ENCODE data around the gene AP3B1.
"Not testable (repeated sequence)": the region's sequence is repeated elsewhere in the genome, so short reads cannot be mapped to it uniquely, and the experiment has no call there.

AP3B1 gene

GRCh38 chr5:78245136-78245535 is 49.4 kb downstream of the AP3B1 start:
- no peak for DNase-seq (ENCODE audit: low read depth)

GRCh38 chr5:78243639-78244038 is 50.9 kb downstream of the AP3B1 start:
- DNase-seq (ENCODE audit: low read depth): no peak

- no peak for DNase-seq (ENCODE audit: low read depth)
Measured at GRCh38 chr5:78243091-78243490, 51.4 kb downstream of the AP3B1 start.

GRCh38 chr5:78242001-78242400 is 52.5 kb downstream of the AP3B1 start:
- DNase-seq (ENCODE audit: low read depth): no peak

- DNase-seq (ENCODE audit: low read depth): no peak
Measured at GRCh38 chr5:78237911-78238310, 56.6 kb downstream of the AP3B1 start.

GRCh38 chr5:78236046-78236445 is 58.5 kb downstream of the AP3B1 start:
- no peak for DNase-seq (ENCODE audit: low read depth)

- no peak for DNase-seq (ENCODE audit: low read depth)
Measured at GRCh38 chr5:78235289-78235688, 59.2 kb downstream of the AP3B1 start.

GRCh38 chr5:78234804-78235203 is 59.7 kb downstream of the AP3B1 start:
- DNase-seq (ENCODE audit: low read depth): no peak

- DNase-seq (ENCODE audit: low read depth): no peak
Measured at GRCh38 chr5:78232163-78232562, 62.3 kb downstream of the AP3B1 start.

GRCh38 chr5:78224358-78224757 is 70.1 kb downstream of the AP3B1 start:
- no peak for DNase-seq (ENCODE audit: low read depth)

- no peak for DNase-seq (ENCODE audit: low read depth)
Measured at GRCh38 chr5:78221964-78222451, 72.5 kb downstream of the AP3B1 start.

- DNase-seq (ENCODE audit: low read depth): no peak
Measured at GRCh38 chr5:78221467-78221866, 73.0 kb downstream of the AP3B1 start.

- DNase-seq (ENCODE audit: low read depth): no peak
Measured at GRCh38 chr5:78215972-78216371, 78.5 kb downstream of the AP3B1 start.

GRCh38 chr5:78215565-78215964 is 78.9 kb downstream of the AP3B1 start:
- no peak for DNase-seq (ENCODE audit: low read depth)

GRCh38 chr5:78213799-78214198 is 80.7 kb downstream of the AP3B1 start:
- no peak for DNase-seq (ENCODE audit: low read depth)

- no peak for DNase-seq (ENCODE audit: low read depth)
Measured at GRCh38 chr5:78211052-78211451, 83.4 kb downstream of the AP3B1 start.

- no peak for DNase-seq (ENCODE audit: low read depth)
Measured at GRCh38 chr5:78204241-78204640, 90.3 kb downstream of the AP3B1 start.

- DNase-seq (ENCODE audit: low read depth): no peak
Measured at GRCh38 chr5:78203815-78204214, 90.7 kb downstream of the AP3B1 start.

GRCh38 chr5:78190402-78190801 is 104.1 kb downstream of the AP3B1 start:
- no peak for DNase-seq (ENCODE audit: low read depth)

- DNase-seq (ENCODE audit: low read depth): not testable (repeated sequence)
Measured at GRCh38 chr5:78188681-78189080, 105.8 kb downstream of the AP3B1 start.

GRCh38 chr5:78187172-78187571 is 107.3 kb downstream of the AP3B1 start:
- DNase-seq (ENCODE audit: low read depth): no peak

GRCh38 chr5:78182838-78183237 is 111.7 kb downstream of the AP3B1 start:
- no peak for DNase-seq (ENCODE audit: low read depth)

- no peak for DNase-seq (ENCODE audit: low read depth)
Measured at GRCh38 chr5:78178356-78178755, 116.1 kb downstream of the AP3B1 start.

GRCh38 chr5:78170335-78170734 is 124.2 kb downstream of the AP3B1 start:
- not testable (repeated sequence) for DNase-seq (ENCODE audit: low read depth)

Data from stimulated activated CD8-positive, alpha-beta memory T cell treated with anti-CD3 and anti-CD28 coated beads, Interleukin-15, amount 100 ng/mL, for 24 hours (primary cell).